ENCODE results near the gene NEDD8. TPM values are rescaled to one million over a fixed set of nuclear protein-coding genes. Genes with fewer than 3 reads are reported as not detected.

NEDD8 gene
- total RNA-seq, 1 experiment from 2014 or later, result 178 TPM

- ChIA-PET POLR2A (no interaction called here), RAD21 (ENCODE audit: low non-redundant PET in 1 of 2, low total read pairs in 2 of 2, uncharacterized antibody in 2 of 2, unreplicated experiment in 2 of 2) (no interaction called here), CTCF (no interaction called here)
- H3K27me3 ChIP-seq (ENCODE audit: insufficient read depth, low read length), result no peaks in the 10 kb centered on the region
- no peak for ATAC-seq
- H3K36me3 ChIP-seq (ENCODE audit: control insufficient read depth in 1 of 2, insufficient read depth in 2 of 2, low read length in 2 of 2), result peaks cover 6 to 18% of the 10 kb centered on the region in 2 experiments; a peak in 3 of 4 replicates
- TF ChIP-seq ZFX (IDR thresholded peaks at IDR 0.05) (no peak), ATF3 (IDR thresholded peaks at IDR 0.05) (no peak), POLR2A (IDR thresholded peaks at IDR 0.05; ENCODE audit: borderline replicate concordance, extremely low read depth, insufficient read depth, insufficient read length) (no peak), SP1 (IDR thresholded peaks at IDR 0.05; ENCODE audit: low read depth) (no peak), ELF1 (IDR thresholded peaks at IDR 0.05; ENCODE audit: borderline replicate concordance, low read depth) (no peak), JUND (IDR thresholded peaks at IDR 0.05) (no peak), YY1 (IDR thresholded peaks at IDR 0.05; ENCODE audit: extremely low read depth, insufficient replicate concordance, low read depth, low read length) (no peak), SRF (IDR thresholded peaks at IDR 0.05; ENCODE audit: low read depth) (no peak), CEBPB (IDR thresholded peaks at IDR 0.05; ENCODE audit: low read depth) (no peak), CBX3 (IDR thresholded peaks at IDR 0.05; ENCODE audit: low read depth) (no peak), MAX (IDR thresholded peaks at IDR 0.05) (no peak), ZNF274 (IDR thresholded peaks at IDR 0.05; ENCODE audit: low read depth, low read length) (no peak), EGR1 (IDR thresholded peaks at IDR 0.05; ENCODE audit: low read depth) (no peak)
- H3K9ac ChIP-seq (ENCODE audit: low read length), result no peak overlapping the region
- BruUV-seq (replicated peaks), result no TSS peak
- H3K4me2 ChIP-seq (ENCODE audit: low read length), result peak overlapping the region; percentile 84; the same call in 1 of the 2 replicates
- no peak overlapping the region for H3K4me3 ChIP-seq (replicated peaks in 1 of 2; ENCODE audit: low read depth in 1 of 2, low read length in 2 of 2)
- peaks cover 30% of the 10 kb centered on the region for H3K79me2 ChIP-seq (ENCODE audit: insufficient read depth, low read length)
- no peaks in the 10 kb centered on the region for H4K20me1 ChIP-seq (ENCODE audit: insufficient read depth)
- H3K4me1 ChIP-seq (ENCODE audit: control insufficient read depth in 1 of 2, insufficient read depth in 2 of 2, low read length in 2 of 2), result peaks cover 14 to 26% of the 10 kb centered on the region in 2 experiments
- H3K27ac ChIP-seq (ENCODE audit: low read depth, low read length), result peak overlapping the region; percentile 30; the same call in 1 of the 2 replicates
- DNase-seq (ENCODE audit: low read depth, low spot score), result no peak
- H3K9me3 ChIP-seq (ENCODE audit: control insufficient read depth in 1 of 2, insufficient read depth in 1 of 2, low read depth in 1 of 2, low read length in 2 of 2), result peaks cover 0 to 5% of the 10 kb centered on the region in 2 experiments; a peak in 1 of 4 replicates
- no peaks in the 10 kb centered on the region for H3K9me2 ChIP-seq (ENCODE audit: insufficient read depth)
- no peak overlapping the region for H2AFZ ChIP-seq (ENCODE audit: low read depth, low read length, poor library complexity, severe bottlenecking)
- intact Hi-C loops (cut with micrococcal nuclease), result no loop called here
Observed at GRCh38 chr14:24197056-24197450, 35.1 kb downstream of the NEDD8 start.

Measured in HCT116 (cell line).